C4-2B (cell line): Measurements from ENCODE around the gene AGBL1.

Experiments used
- H3K27ac ChIP-seq: fragments of 450-650 bp; 2 replicates; pipeline ENCODE4 v1.5.1; 2017
- CTCF ChIP-seq: fragments of 450-650 bp; conservative IDR thresholded peaks from 2 replicates; pipeline ENCODE4 v1.5.1; 2017; ENCODE audit warnings: mild to moderate bottlenecking
- ZFX ChIP-seq: fragments of 450-650 bp; IDR thresholded peaks from 2 replicates; pipeline ENCODE4 v1.6.1; 2017

Gene AGBL1

GRCh38 chr15:86063356-86064095 is 16.1 kb upstream of the AGBL1 start:
- no peak overlapping the region for H3K27ac ChIP-seq
- TF ChIP-seq CTCF (no peak), ZFX (no peak)

DNA sequence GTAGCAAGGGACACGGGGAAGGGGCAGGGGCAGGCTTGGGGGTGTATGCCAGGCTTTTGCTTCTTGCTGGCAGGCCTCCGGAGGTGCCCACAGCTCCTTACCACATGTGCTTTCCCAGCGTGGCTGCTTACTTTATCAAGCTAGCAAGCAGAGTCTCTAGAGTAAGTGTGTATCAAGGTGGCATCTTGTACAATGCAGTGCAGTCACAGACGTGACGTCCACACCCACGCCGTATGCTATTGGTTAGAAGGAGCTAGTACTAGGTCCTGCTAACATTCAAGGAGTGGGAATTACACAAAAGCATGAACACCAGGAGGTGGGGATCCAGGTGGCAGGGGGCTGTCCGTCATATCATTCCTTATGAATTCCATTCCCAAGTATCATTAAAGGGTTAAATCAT is 15.3 kb upstream of the AGBL1 start:
- H3K27ac ChIP-seq, result no peak overlapping the region
- TF ChIP-seq CTCF, result no peak
- TF ChIP-seq ZFX, result no peak

DNA sequence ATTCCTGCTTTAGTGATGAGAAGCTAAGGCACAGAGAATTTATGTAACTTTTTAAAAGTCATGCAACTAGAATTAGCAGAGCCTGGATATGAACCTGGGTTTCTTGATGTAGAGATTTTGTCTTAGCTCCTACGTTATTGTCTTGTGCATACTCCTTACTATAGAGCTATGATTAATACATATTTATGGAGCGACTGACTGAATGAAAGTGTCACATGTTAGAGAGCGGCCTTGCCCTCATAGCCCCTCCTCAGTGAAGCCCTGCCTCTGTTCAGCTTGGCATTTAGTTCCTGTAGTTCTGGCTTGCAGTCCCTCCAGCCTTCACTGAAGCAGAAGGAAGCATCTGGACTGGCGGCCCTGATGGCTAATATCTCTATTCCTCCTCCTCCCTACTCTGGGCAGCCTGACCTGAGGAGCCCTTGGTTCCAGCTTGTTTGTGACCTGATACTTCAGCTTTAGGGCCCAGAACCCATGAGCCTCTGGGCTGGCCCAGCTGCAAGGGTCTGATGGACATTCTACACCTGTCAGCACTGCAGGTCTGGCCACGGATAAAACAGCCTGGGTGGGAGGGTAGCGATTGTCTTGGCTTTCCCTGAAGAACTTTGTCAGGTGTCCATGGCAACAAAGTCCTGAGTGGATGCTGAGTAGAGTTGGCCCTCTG is 13.4 kb upstream of the AGBL1 start:
- H3K27ac ChIP-seq, result no peak overlapping the region
- TF ChIP-seq CTCF, result no peak
- no peak for TF ChIP-seq ZFX

DNA sequence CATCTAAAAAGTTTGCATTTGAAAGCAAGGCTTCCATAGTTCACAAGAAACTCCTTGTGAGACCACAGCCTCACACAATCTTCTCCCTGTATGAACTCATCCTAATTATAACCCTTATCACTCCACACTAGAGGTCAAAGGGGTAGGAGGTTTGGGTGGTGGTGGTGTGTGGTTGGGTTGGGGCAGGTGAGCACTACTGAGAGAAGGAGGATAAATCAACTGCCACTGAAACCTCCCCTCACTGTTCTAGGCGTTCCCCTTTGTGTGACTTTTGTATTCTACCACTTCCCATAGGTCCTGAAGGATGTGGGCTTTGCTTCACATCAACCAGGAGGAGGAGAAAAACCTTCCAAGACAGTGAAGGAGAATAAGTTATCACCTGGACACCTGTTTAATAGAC is 6.4 kb upstream of the AGBL1 start:
- TF ChIP-seq CTCF, result no peak
- TF ChIP-seq ZFX, result no peak

DNA sequence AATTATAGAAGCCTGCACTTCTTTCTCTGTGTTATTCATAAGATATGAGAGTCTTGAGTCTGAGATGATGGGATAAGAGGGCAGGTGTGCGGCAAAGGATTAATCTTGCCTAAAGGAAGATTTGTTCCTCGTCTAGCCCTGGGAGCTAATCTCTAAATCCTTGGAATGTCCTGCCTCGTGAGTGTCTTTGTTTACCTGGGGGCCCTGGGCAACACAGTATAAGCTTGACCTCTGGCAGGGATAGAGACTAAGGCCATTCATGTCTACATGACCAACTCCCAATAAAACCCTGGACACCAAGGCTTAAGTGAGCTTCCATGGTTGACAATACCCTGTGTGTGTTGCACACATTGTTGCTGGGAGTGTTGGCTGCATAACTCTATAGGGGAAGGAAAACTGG is 3.2 kb upstream of the AGBL1 start:
- H3K27ac ChIP-seq, result no peak overlapping the region
- no peak for TF ChIP-seq ZFX
- no peak for TF ChIP-seq CTCF

More for the DNA sequence above, 6.4 kb upstream of the AGBL1 start:
- H3K27ac ChIP-seq, result no peak overlapping the region

- no peak for TF ChIP-seq ZFX
- TF ChIP-seq CTCF, result no peak
- no peak overlapping the region for H3K27ac ChIP-seq
These were observed 2.6 kb upstream of the AGBL1 start for GRCh38 chr15:86077070-86077469.

GRCh38 chr15:86080302-86080701 is 631 bp downstream of the AGBL1 start:
- H3K27ac ChIP-seq, result no peak overlapping the region
- TF ChIP-seq CTCF (no peak), ZFX (no peak)
